ENCODE data around the gene DUSP5.

DNA sequence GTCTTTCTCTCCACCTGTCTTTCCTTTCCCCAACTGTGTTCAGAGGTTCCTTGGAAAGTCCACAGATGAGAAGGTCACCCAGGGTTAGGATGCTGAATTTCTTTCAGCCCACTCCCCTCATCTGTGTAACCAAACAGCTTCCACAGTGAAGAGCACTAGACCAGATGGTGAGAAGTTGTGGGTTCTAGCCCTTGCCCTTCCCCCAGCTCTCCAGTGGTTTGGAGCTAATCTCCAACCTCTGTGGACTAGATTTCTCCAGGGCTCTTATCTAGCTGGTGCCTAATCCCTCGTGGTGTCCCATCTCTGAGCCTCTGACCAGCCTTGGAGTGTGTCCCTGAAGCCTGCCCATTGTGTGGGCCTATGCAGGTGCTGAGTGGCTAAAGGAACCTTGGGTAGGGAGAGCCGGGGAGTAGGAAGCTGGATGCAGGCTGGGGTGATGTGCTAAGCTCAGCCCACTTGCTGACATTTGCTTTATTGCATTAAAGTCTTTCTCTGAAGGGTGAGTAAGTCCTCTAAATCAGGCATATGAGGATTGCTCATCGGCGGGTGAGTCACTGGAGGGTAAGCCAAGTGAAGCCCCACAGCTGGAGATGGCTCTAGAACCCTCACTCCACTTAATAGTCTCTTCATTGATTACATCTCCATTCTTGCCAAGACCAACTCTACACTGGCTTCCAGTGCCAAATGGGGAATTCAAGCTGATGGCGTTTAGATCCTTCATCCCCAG lies 14.9 kb downstream of the DUSP5 start:
- TF ChIP-seq, protein P1, sequence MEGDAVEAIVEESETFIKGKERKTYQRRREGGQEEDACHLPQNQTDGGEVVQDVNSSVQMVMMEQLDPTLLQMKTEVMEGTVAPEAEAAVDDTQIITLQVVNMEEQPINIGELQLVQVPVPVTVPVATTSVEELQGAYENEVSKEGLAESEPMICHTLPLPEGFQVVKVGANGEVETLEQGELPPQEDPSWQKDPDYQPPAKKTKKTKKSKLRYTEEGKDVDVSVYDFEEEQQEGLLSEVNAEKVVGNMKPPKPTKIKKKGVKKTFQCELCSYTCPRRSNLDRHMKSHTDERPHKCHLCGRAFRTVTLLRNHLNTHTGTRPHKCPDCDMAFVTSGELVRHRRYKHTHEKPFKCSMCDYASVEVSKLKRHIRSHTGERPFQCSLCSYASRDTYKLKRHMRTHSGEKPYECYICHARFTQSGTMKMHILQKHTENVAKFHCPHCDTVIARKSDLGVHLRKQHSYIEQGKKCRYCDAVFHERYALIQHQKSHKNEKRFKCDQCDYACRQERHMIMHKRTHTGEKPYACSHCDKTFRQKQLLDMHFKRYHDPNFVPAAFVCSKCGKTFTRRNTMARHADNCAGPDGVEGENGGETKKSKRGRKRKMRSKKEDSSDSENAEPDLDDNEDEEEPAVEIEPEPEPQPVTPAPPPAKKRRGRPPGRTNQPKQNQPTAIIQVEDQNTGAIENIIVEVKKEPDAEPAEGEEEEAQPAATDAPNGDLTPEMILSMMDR (IDR thresholded peaks at IDR 0.05), result no peak
- no peak for TF ChIP-seq EZH2 (IDR thresholded peaks at IDR 0.05)

Measured in neural progenitor cell (in vitro differentiated cells).